Ovary (tissue), 9 donors: ENCODE data around the gene VTN. TPM values are rescaled to one million over a fixed set of nuclear protein-coding genes. Genes with fewer than 3 reads are reported as not detected.

Source experiments
- DNase-seq, 5 donors: peaks; one replicate each; pipeline ENCODE4 v3.0.0-alpha.2; 2019 to 2020
- H3K27ac ChIP-seq, 2 donors: fragments of 200-600 bp; one replicate each; pipeline versions ENCODE4 v1.5.1 to v1.8.0; 2019 to 2022
- H3K27me3 ChIP-seq: fragments of 200-600 bp; one replicate; pipeline ENCODE4 v1.8.0; 2022
- H3K36me3 ChIP-seq: fragments of 200-600 bp; sonication (generic); one replicate; pipeline ENCODE4 v1.5.1; 2019
- H3K4me1 ChIP-seq: one replicate; pipeline ENCODE4 v1.8.1; 2013; ENCODE audit warnings: mild to moderate bottlenecking, moderate library complexity; ENCODE audit not compliant: insufficient read depth
- H3K4me3 ChIP-seq: fragments of 200-600 bp; sonication (generic); one replicate; pipeline ENCODE4 v1.5.1; 2017
- H3K9me3 ChIP-seq, 2 donors: fragments of 200-600 bp in 1 of 2; sonication (generic) in 1 of 2; one replicate each; pipeline versions ENCODE4 v1.5.1 to v1.8.1; 2013 to 2019; ENCODE audit warnings: mild to moderate bottlenecking in 1 of 2, moderate library complexity in 1 of 2
- CTCF ChIP-seq, 3 donors: fragments of 450-650 bp in 2 of 3; fragments of 200-600 bp in 1 of 3; IDR thresholded peaks; one replicate each; pipeline versions ENCODE4 v1.5.1 to v1.8.0; 2016 to 2022; ENCODE audit warnings: antibody characterized with exemption in 3 of 3, mild to moderate bottlenecking in 1 of 3
- EP300 ChIP-seq: sonication (generic); formaldehyde crosslinking; IDR thresholded peaks from one replicate; pipeline ENCODE4 v1.6.1; 2017; ENCODE audit warnings: antibody characterized with exemption
- POLR2A ChIP-seq: fragments of 450-650 bp; IDR thresholded peaks from one replicate; pipeline ENCODE4 v1.6.1; 2017; ENCODE audit warnings: antibody characterized with exemption, mild to moderate bottlenecking, moderate library complexity
- WGBS, 3 donors: extraction: QIAGEN DNeasy Blood & Tissue Kit in 1 of 3; methylation state at CpG; one replicate each; pipeline versions ENCODE4 v1.1.5 to v1.1.7; 2013 to 2017; 5-methylcytosine and 5-hydroxymethylcytosine counted together
- intact Hi-C, 4 donors: fragments of 100-400 bp; cut with DNase I; formaldehyde crosslinking; loops; one replicate each; pipeline versions ENCODE4 v1.11.0 to v1.15.1; 2022 to 2023
- polyA plus RNA-seq, 2 donors: library from polyadenylated mRNA; stranded (reverse); fragments of 200-250 nt in 1 of 2; fragments of 350-450 nt in 1 of 2; fragmentation: Illumina TruSeq in 1 of 2; extraction: RNeasy Lipid Tissue Mini Kit (QIAGEN cat#74804) in 1 of 2; gene quantifications; one replicate each; pipeline ENCODE4 v1.2.3, GENCODE V29; 2013 to 2014
- total RNA-seq, 7 donors: library from RNA; depleted of rRNA in 2 of 7; stranded (reverse); fragments of >200 nt in 2 of 7; fragmentation: NEBNext Ultra II Directional in 3 of 7; extraction: Animal tissue kit (Norgen Biotek cat#: 25700) in 3 of 7; gene quantifications; one replicate each; pipeline versions ENCODE4 v1.1.0 to v1.2.4, GENCODE V29; 2016 to 2023
- donor health status: DM: no; HTN: no; CAD: no; lungs with moderate emphysema.
- donor health status: DM: no; HTN: no; CAD: no.
- donor health status: Bipolar disorder and iron deficiency.
- donor health status: DM: yes; HTN: yes; CAD: no.
- donor health status: DM: no; HTN: no; CAD: no.
- donor health status: DM: yes; HTN: yes; CAD: no.

The VTN gene
- total and polyA plus RNA-seq, 9 donors = 0.25 to 20.5 (median 4.1) TPM; not detected in 1

GRCh38 chr17:28328325-28328724 lies 41.8 kb downstream of the VTN start:
- WGBS, 3 donors = 21 to 53% (median 27%) methylated on average over 4 of the region's 4 CpGs
- H3K4me1 ChIP-seq = no peaks in the 10 kb centered on the region
- H3K4me3 ChIP-seq = no peak overlapping the region
- no peaks in the 10 kb centered on the region for H3K36me3 ChIP-seq
- H3K27me3 ChIP-seq = no peaks in the 10 kb centered on the region
- DNase-seq = peak in 1 of 5 donors; percentile 7
- no peak overlapping the region for H3K27ac ChIP-seq
- intact Hi-C loops = loop anchor here in 1 of 4 donors (10.0 kb wide), 1 partner anchor 294 kb away; no protein-coding TSS in a partner anchor
- TF ChIP-seq CTCF (IDR thresholded peaks at IDR 0.05) (no peak), POLR2A (no peak), EP300 (no peak)
- H3K9me3 ChIP-seq = no peaks in the 10 kb centered on the region

- H3K36me3 ChIP-seq = no peaks in the 10 kb centered on the region
Observed at GRCh38 chr17:28327709-28328108, 42.4 kb downstream of the VTN start.

GRCh38 chr17:28327031-28327607 lies 43.0 kb downstream of the VTN start:
- Histone ChIP-seq H3K4me3 (no peak overlapping the region), H3K27ac (no peak overlapping the region), H3K27me3 (no peaks in the 10 kb centered on the region), H3K9me3 (no peaks in the 10 kb centered on the region), H3K4me1 (no peaks in the 10 kb centered on the region), H3K36me3 (no peaks in the 10 kb centered on the region)
- intact Hi-C loops = loop anchor here in 1 of 4 donors (10.0 kb wide), 1 partner anchor 292 kb away; no protein-coding TSS in a partner anchor
- 91 to 95% (median 94%) methylated on average over 9 of the region's 9 CpGs for WGBS, 3 donors
- TF ChIP-seq CTCF (IDR thresholded peaks at IDR 0.05) = no peak
- TF ChIP-seq EP300 = no peak
- TF ChIP-seq POLR2A = no peak
- peak in 1 of 5 donors; percentile 4 for DNase-seq

More at GRCh38 chr17:28327709-28328108, 42.4 kb downstream of the VTN start:
- no peaks in the 10 kb centered on the region for H3K27me3 ChIP-seq
- H3K27ac ChIP-seq = no peak overlapping the region
- no peaks in the 10 kb centered on the region for H3K9me3 ChIP-seq
- no peak overlapping the region for H3K4me3 ChIP-seq
- no peak for TF ChIP-seq POLR2A
- no peak for TF ChIP-seq EP300
- intact Hi-C loops = loop anchor here in 1 of 4 donors (10.0 kb wide), 1 partner anchor 293 kb away; no protein-coding TSS in a partner anchor
- no peak for DNase-seq
- WGBS, 3 donors = 33 to 44% (median 34%) methylated on average over 3 of the region's 3 CpGs
- H3K4me1 ChIP-seq = no peaks in the 10 kb centered on the region

- H3K4me1 ChIP-seq = no peaks in the 10 kb centered on the region
- no peak overlapping the region for H3K27ac ChIP-seq
- intact Hi-C loops = loop anchor here in 1 of 4 donors (10.0 kb wide), 1 partner anchor 291 kb away; no protein-coding TSS in a partner anchor
- H3K9me3 ChIP-seq = no peaks in the 10 kb centered on the region
- H3K4me3 ChIP-seq = no peak overlapping the region
- DNase-seq = no peak
- TF ChIP-seq POLR2A = no peak
- TF ChIP-seq CTCF (IDR thresholded peaks at IDR 0.05) = no peak
- no peak for TF ChIP-seq EP300
- 86 to 87% (median 87%) methylated on average over 7 of the region's 7 CpGs for WGBS, 3 donors
- no peaks in the 10 kb centered on the region for H3K36me3 ChIP-seq
- no peaks in the 10 kb centered on the region for H3K27me3 ChIP-seq
Observed at GRCh38 chr17:28326114-28326513, 44.0 kb downstream of the VTN start.

GRCh38 chr17:28325211-28325610 lies 44.9 kb downstream of the VTN start:
- intact Hi-C loops = loop anchor here in 1 of 4 donors (10.0 kb wide), 1 partner anchor 290 kb away; no protein-coding TSS in a partner anchor
- no peak for DNase-seq
- H3K4me1 ChIP-seq = no peaks in the 10 kb centered on the region
- TF ChIP-seq CTCF (IDR thresholded peaks at IDR 0.05) (no peak), EP300 (no peak), POLR2A (no peak)
- no peak overlapping the region for H3K27ac ChIP-seq
- no peaks in the 10 kb centered on the region for H3K27me3 ChIP-seq
- H3K9me3 ChIP-seq = no peaks in the 10 kb centered on the region
- no peaks in the 10 kb centered on the region for H3K36me3 ChIP-seq
- H3K4me3 ChIP-seq = no peak overlapping the region
- WGBS, 3 donors = 61 to 69% (median 63%) methylated on average over 5 of the region's 5 CpGs
